Pancreas (tissue), 10 donors: ENCODE data around the gene USP33. TPM values are rescaled to one million over a fixed set of nuclear protein-coding genes. Genes with fewer than 3 reads are reported as not detected.
"Not testable (repeated sequence)": the region's sequence is repeated elsewhere in the genome, so short reads cannot be mapped to it uniquely, and the experiment has no call there.

Experiments used
- ATAC-seq, 4 donors: fragments of 200-7000 bp; cut with Tn5 transposase; one replicate each; pipeline versions ENCODE4 v1.8.0 to v1.9.1; 2020; ENCODE audit warnings: mild to moderate bottlenecking in 4 of 4, moderate library complexity in 4 of 4
- DNase-seq, 6 donors: peaks; one replicate each; pipeline ENCODE4 v3.0.0-alpha.2; 2020
- FAIRE-seq: peaks from 2 replicates; lab custom pipeline; 2012; peaks lifted over from hg19 to GRCh38; lab: Jason Lieb, UNC
- H3K27ac ChIP-seq, 4 donors: fragments of 200-600 bp; sonication (generic); 1 replicate in 3 of 4; 2 replicates in 1 of 4; pipeline versions ENCODE4 v1.5.0 to v1.8.0; 2020
- H3K27me3 ChIP-seq, 4 donors: fragments of 200-600 bp; one replicate each; pipeline ENCODE4 v1.8.0; 2021
- H3K36me3 ChIP-seq, 3 donors: fragments of 200-600 bp; sonication (generic) in 1 of 3; one replicate each; pipeline versions ENCODE4 v1.5.0 to v1.8.0; 2020 to 2021
- H3K4me1 ChIP-seq, 3 donors: fragments of 200-600 bp; one replicate each; pipeline ENCODE4 v1.8.0; 2021
- H3K4me3 ChIP-seq, 4 donors: fragments of 200-600 bp; sonication (generic) in 2 of 4; one replicate each; pipeline versions ENCODE4 v1.5.0 to v1.8.0; 2020 to 2021
- H3K9me3 ChIP-seq, 4 donors: fragments of 200-600 bp; one replicate each; pipeline ENCODE4 v1.8.0; 2021
- WGBS, 2 donors: extraction: QIAGEN DNeasy Blood & Tissue Kit; methylation state at CpG; one replicate each; pipeline ENCODE4 v1.1.7; 2013; 5-methylcytosine and 5-hydroxymethylcytosine counted together
- intact Hi-C, 3 donors: fragments of 100-400 bp; cut with DNase I; formaldehyde crosslinking; loops; one replicate each; pipeline versions ENCODE4 v1.11.1 to v1.14.2; 2022
- polyA plus RNA-seq, 2 donors: library from polyadenylated mRNA; stranded (reverse); fragments of 200-250 nt; gene quantifications; one replicate each; pipeline ENCODE4 v1.2.3, GENCODE V29; 2013
- total RNA-seq, 6 donors: library from RNA; stranded (reverse); fragmentation: NEBNext Ultra II Directional in 4 of 6; extraction: Animal tissue kit (Norgen Biotek cat#: 25700) in 4 of 6; gene quantifications; one replicate each; pipeline versions ENCODE4 v1.2.1 to v1.2.4, GENCODE V29; 2021 to 2023
- TF ChIP-seq, protein P1 (sequence below), 4 donors: fragments of 200-600 bp; sonication (generic) in 3 of 4; IDR thresholded peaks; one replicate each; pipeline versions ENCODE4 v1.5.0 to v1.8.0; 2021; ENCODE audit warnings: antibody characterized with exemption in 4 of 4
- donor health status: healthy with polysubstance abuse.
- donor health status: DM: no; HTN: no; CAD: no; lungs with moderate emphysema.
- donor health status: DM: no; HTN: no; CAD: no.
- donor health status: control.
- donor health status: control.
- donor health status: Bipolar disorder and iron deficiency.
- donor health status: DM: yes; HTN: yes; CAD: no.
- donor health status: DM: no; HTN: no; CAD: no.
- donor health status: DM: no; HTN: no; CAD: no.
- donor health status: DM: yes; HTN: yes; CAD: no.

The USP33 gene
- total and polyA plus RNA-seq, 8 donors: 13.7 to 35.5 (median 22.0) TPM

DNA sequence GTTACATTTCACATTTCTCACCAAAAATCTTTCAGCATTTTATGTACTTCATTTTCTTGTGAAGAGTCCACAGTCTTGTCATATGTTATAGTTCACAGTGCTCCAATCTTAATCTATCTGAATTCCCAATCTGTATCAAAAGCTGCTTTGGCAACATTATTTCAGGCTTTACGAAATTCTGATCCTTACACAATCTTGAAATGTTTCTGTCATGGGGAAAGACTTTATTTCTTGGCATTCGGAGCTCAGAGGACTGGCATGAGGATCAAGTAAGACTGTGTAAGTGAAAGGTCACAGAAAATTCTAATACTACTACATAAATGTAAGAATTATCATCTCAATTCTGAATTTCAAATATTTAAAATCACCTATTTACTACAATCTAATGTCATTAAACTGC is 2.0 kb downstream of the USP33 start:
- Histone ChIP-seq H3K4me3 (no peak overlapping the region), H3K9me3 (no peaks in the 10 kb centered on the region), H3K27ac (no peak overlapping the region), H3K27me3 (no peaks in the 10 kb centered on the region), H3K36me3 (no peaks in the 10 kb centered on the region), H3K4me1 (peaks cover 0 to 21% (median 19%) of the 10 kb centered on the region in 3 donors)
- intact Hi-C loops: no loop called here
- FAIRE-seq (no peak), ATAC-seq (no peak), DNase-seq (no peak)
- 20 to 29% methylated on average over 2 of the region's 2 CpGs for WGBS, 2 donors
- TF ChIP-seq, protein P1, sequence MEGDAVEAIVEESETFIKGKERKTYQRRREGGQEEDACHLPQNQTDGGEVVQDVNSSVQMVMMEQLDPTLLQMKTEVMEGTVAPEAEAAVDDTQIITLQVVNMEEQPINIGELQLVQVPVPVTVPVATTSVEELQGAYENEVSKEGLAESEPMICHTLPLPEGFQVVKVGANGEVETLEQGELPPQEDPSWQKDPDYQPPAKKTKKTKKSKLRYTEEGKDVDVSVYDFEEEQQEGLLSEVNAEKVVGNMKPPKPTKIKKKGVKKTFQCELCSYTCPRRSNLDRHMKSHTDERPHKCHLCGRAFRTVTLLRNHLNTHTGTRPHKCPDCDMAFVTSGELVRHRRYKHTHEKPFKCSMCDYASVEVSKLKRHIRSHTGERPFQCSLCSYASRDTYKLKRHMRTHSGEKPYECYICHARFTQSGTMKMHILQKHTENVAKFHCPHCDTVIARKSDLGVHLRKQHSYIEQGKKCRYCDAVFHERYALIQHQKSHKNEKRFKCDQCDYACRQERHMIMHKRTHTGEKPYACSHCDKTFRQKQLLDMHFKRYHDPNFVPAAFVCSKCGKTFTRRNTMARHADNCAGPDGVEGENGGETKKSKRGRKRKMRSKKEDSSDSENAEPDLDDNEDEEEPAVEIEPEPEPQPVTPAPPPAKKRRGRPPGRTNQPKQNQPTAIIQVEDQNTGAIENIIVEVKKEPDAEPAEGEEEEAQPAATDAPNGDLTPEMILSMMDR (IDR thresholded peaks at IDR 0.05): no peak

DNA sequence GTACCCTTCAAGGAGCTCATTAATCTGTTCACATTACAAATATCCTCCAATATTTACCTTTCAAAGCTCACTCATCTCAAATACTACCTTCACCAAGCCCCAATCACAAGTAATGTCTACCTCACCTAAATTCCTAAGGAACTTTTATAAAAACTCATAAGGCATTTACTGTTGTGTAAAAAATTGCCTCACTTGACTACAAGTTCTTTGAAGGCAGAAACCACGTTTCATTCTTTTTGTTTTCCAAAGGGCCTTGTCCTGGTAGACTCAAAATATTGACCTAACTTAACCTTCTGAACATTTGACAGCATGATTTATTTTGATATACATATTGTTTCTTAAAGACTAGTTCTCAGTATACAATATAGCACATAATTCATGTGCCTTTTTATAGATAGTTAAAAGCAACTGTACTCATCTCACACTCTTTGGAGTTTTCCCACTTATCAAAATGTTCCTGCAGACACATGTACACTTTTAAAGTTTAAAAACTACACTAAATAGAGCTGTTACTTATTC is 2.5 kb downstream of the USP33 start:
- TF ChIP-seq, protein P1 (IDR thresholded peaks at IDR 0.05): no peak
- FAIRE-seq (no peak), DNase-seq (no peak), ATAC-seq (no peak)
- H3K27me3 ChIP-seq: no peaks in the 10 kb centered on the region
- no peaks in the 10 kb centered on the region for H3K36me3 ChIP-seq
- 17 to 18% methylated on average over 1 of the region's 1 CpG for WGBS, 2 donors
- no peak overlapping the region for H3K27ac ChIP-seq
- intact Hi-C loops: no loop called here
- H3K9me3 ChIP-seq: no peaks in the 10 kb centered on the region
- no peak overlapping the region for H3K4me3 ChIP-seq
- H3K4me1 ChIP-seq: peaks cover 0 to 21% (median 19%) of the 10 kb centered on the region in 3 donors

DNA sequence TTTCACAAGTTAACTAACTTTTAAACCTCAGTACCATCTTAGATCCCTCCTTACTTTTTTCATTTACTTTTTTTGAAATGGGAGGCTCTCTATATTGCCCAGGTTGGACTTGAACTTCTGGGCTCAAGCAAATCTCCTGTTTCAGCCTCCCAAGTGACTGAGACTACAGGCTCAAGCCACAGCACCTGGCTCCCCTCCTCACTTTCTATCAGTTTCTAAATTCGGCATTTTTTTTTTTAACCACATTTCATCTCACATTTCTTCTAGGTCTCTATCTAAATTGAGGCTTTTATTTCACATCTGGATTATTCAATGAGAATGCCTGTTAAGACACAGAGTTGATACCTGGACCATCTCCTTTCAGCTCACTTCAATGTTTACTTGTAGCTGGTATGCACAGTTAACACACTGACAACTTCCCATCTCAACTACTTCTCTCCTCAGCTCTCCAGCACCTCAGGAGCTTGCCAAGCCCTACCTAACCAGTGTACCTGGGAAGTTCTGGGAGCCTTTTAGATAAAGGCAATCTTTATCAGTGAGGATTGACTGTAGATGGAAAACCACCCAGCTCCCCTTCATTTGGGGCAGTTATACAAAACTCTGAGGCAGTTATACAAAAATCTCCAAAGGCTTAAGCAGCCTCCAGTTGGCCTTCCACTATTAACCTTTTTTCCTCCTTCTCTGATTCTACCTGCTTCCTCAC is 3.4 kb downstream of the USP33 start:
- no peak for FAIRE-seq
- no peak overlapping the region for H3K27ac ChIP-seq
- no peaks in the 10 kb centered on the region for H3K27me3 ChIP-seq
- TF ChIP-seq, protein P1 (IDR thresholded peaks at IDR 0.05): no peak
- intact Hi-C loops: no loop called here
- H3K9me3 ChIP-seq: no peaks in the 10 kb centered on the region
- no peaks in the 10 kb centered on the region for H3K36me3 ChIP-seq
- 43 to 55% methylated on average over 1 of the region's 1 CpG for WGBS, 2 donors
- H3K4me1 ChIP-seq: peaks cover 0 to 21% (median 19%) of the 10 kb centered on the region in 3 donors
- DNase-seq: no peak
- H3K4me3 ChIP-seq: no peak overlapping the region
- ATAC-seq: no peak

DNA sequence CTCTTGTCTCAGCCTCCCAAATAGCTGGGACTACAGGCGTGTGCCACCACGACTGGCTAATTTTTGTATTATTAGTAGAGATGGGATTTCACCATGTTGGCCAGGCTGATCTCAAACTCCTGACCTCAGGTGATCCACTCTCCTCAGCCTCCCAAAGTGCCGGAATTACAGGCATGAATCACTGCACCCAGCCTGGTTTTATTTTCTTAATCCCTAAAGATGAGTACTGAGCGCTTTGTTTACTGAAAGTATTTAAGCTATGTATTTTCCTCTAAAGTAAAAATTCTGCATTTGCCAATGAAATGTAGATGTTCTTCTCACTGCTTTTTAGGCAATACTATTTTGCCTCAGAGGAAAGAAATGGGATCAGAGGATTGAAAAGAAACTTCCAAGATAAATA is 10.2 kb downstream of the USP33 start:
- H3K27ac ChIP-seq, H3K4me1 ChIP-seq, H3K27me3 ChIP-seq, DNase-seq, intact Hi-C loops, H3K36me3 ChIP-seq, H3K4me3 ChIP-seq, FAIRE-seq, ATAC-seq, H3K9me3 ChIP-seq: not testable (repeated sequence)
- 96 to 98% methylated on average over 4 of the region's 4 CpGs for WGBS, 2 donors

DNA sequence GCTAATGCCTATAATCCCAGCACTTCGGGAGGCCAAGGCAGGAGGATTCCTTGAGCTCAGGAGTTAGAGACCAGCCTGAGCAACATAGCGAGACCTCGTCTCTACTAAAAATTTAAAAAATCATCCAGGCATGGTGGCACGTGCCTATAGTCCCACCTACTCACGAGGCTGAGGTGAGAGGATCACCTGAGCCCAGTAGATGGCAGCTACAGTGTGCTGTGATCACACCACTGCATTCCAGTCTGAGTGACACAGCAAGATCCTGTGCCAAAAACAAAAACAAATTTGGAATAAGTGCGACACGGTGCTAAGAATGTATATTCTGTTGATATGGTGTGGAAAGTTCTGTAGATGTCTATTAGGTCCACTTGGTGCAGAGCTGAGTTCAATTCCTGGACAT is 15.1 kb downstream of the USP33 start:
- ATAC-seq (peak in 1 of 4 donors; percentile 28), DNase-seq (no peak), FAIRE-seq (no peak)
- Histone ChIP-seq H3K9me3 (no peaks in the 10 kb centered on the region), H3K36me3 (no peaks in the 10 kb centered on the region), H3K27me3 (no peaks in the 10 kb centered on the region), H3K4me3 (no peak overlapping the region), H3K27ac (no peak overlapping the region), H3K4me1 (peaks cover 0 to 6% (median 3%) of the 10 kb centered on the region in 3 donors)
- 65 to 73% methylated on average over 7 of the region's 7 CpGs for WGBS, 2 donors
- TF ChIP-seq, protein P1 (IDR thresholded peaks at IDR 0.05): no peak
- intact Hi-C loops: no loop called here
